ENCODE results near the gene SUPT20HL2. TPM values are rescaled to one million over a fixed set of nuclear protein-coding genes. Genes with fewer than 3 reads are reported as not detected.
"Not testable (repeated sequence)": the region's sequence is repeated elsewhere in the genome, so short reads cannot be mapped to it uniquely, and the experiment has no call there.

SUPT20HL2 gene
- total RNA-seq, 1 donor from 2014 or later: not detected

- H3K4me3 ChIP-seq: no peak overlapping the region
- H3K27me3 ChIP-seq (ENCODE audit: low read depth): no peaks in the 10 kb centered on the region
- no peaks in the 10 kb centered on the region for H3K36me3 ChIP-seq
- DNase-seq (no peak), ATAC-seq (no peak)
- H3K9me3 ChIP-seq: no peaks in the 10 kb centered on the region
- TF ChIP-seq CTCF (IDR thresholded peaks at IDR 0.05): no peak
- intact Hi-C loops (cut with DNase I): no loop called here
- no peak overlapping the region for H3K27ac ChIP-seq
- no peaks in the 10 kb centered on the region for H3K4me1 ChIP-seq
Measured at GRCh38 chrX:24317567-24317966, 3.7 kb upstream of the SUPT20HL2 start.

GRCh38 chrX:24316111-24316510 is 2.2 kb upstream of the SUPT20HL2 start:
- Histone ChIP-seq H3K36me3 (no peaks in the 10 kb centered on the region), H3K27me3 (ENCODE audit: low read depth) (no peaks in the 10 kb centered on the region), H3K27ac (no peak overlapping the region), H3K4me1 (no peaks in the 10 kb centered on the region), H3K4me3 (no peak overlapping the region), H3K9me3 (no peaks in the 10 kb centered on the region)
- ATAC-seq: no peak
- no peak for DNase-seq
- intact Hi-C loops (cut with DNase I): no loop called here
- no peak for TF ChIP-seq CTCF (IDR thresholded peaks at IDR 0.05)

GRCh38 chrX:24312249-24312607 is 1.6 kb downstream of the SUPT20HL2 start:
- ATAC-seq; H3K27ac ChIP-seq; H3K4me1 ChIP-seq; DNase-seq; H3K9me3 ChIP-seq; intact Hi-C loops (cut with DNase I); H3K27me3 ChIP-seq (ENCODE audit: low read depth); H3K36me3 ChIP-seq; H3K4me3 ChIP-seq: not testable (repeated sequence)

- H3K4me3 ChIP-seq; ATAC-seq; H3K27me3 ChIP-seq (ENCODE audit: low read depth); H3K27ac ChIP-seq; H3K4me1 ChIP-seq; DNase-seq; intact Hi-C loops (cut with DNase I); H3K36me3 ChIP-seq; H3K9me3 ChIP-seq: not testable (repeated sequence)
Measured at GRCh38 chrX:24311507-24312248, 2.2 kb downstream of the SUPT20HL2 start.

- intact Hi-C loops (cut with DNase I); H3K9me3 ChIP-seq; H3K27me3 ChIP-seq (ENCODE audit: low read depth); H3K4me3 ChIP-seq; H3K27ac ChIP-seq; H3K4me1 ChIP-seq; H3K36me3 ChIP-seq; DNase-seq; ATAC-seq: not testable (repeated sequence)
Measured at GRCh38 chrX:24310916-24311315, 3.0 kb downstream of the SUPT20HL2 start.

- intact Hi-C loops (cut with DNase I): not testable (repeated sequence)
Measured at GRCh38 chrX:24309580-24310374, 4.1 kb downstream of the SUPT20HL2 start.

GRCh38 chrX:24308803-24309202 is 5.1 kb downstream of the SUPT20HL2 start:
- H3K9me3 ChIP-seq; ATAC-seq; H3K36me3 ChIP-seq; DNase-seq; H3K4me1 ChIP-seq; H3K4me3 ChIP-seq; intact Hi-C loops (cut with DNase I); H3K27me3 ChIP-seq (ENCODE audit: low read depth); H3K27ac ChIP-seq: not testable (repeated sequence)

More at GRCh38 chrX:24309580-24310374, 4.1 kb downstream of the SUPT20HL2 start:
- not testable (repeated sequence) for H3K9me3 ChIP-seq; H3K27me3 ChIP-seq (ENCODE audit: low read depth); ATAC-seq; DNase-seq; H3K4me3 ChIP-seq; H3K27ac ChIP-seq; H3K4me1 ChIP-seq; H3K36me3 ChIP-seq

GRCh38 chrX:24306440-24306839 is 7.4 kb downstream of the SUPT20HL2 start:
- H3K27me3 ChIP-seq (ENCODE audit: low read depth): no peaks in the 10 kb centered on the region
- H3K4me3 ChIP-seq: no peak overlapping the region
- no peaks in the 10 kb centered on the region for H3K36me3 ChIP-seq
- H3K27ac ChIP-seq: no peak overlapping the region
- DNase-seq: no peak
- H3K4me1 ChIP-seq: no peaks in the 10 kb centered on the region
- intact Hi-C loops (cut with DNase I): no loop called here
- ATAC-seq: no peak
- no peaks in the 10 kb centered on the region for H3K9me3 ChIP-seq
- no peak for TF ChIP-seq CTCF (IDR thresholded peaks at IDR 0.05)

All from lower lobe of right lung (tissue), 2 donors.